GM10266 (cell line): Measurements from ENCODE around the gene ASB6.

Experiments
- DNase-seq: peaks from one replicate; pipeline ENCODE4 v3.0.0; 2012; ENCODE audit errors: extremely low spot score
- CTCF ChIP-seq: IDR thresholded peaks from 2 replicates; pipeline ENCODE4 v1.5.1; 2012; ENCODE audit warnings: mild to moderate bottlenecking, low read depth; ENCODE audit not compliant: control insufficient read depth, insufficient read depth; ENCODE audit errors: missing control alignments

Gene ASB6

GRCh38 chr9:129631674-129632129 is 10.2 kb downstream of the ASB6 start:
- no peak for DNase-seq
- TF ChIP-seq CTCF = no peak

- TF ChIP-seq CTCF = no peak
Observed at GRCh38 chr9:129630967-129631673, 10.8 kb downstream of the ASB6 start.

GRCh38 chr9:129629251-129629820 is 12.6 kb downstream of the ASB6 start:
- no peak for TF ChIP-seq CTCF
- no peak for DNase-seq

More at GRCh38 chr9:129630967-129631673, 10.8 kb downstream of the ASB6 start:
- no peak for DNase-seq

GRCh38 chr9:129628709-129629108 is 13.2 kb downstream of the ASB6 start:
- no peak for TF ChIP-seq CTCF
- no peak for DNase-seq

GRCh38 chr9:129627556-129628440 is 14.2 kb downstream of the ASB6 start:
- no peak for TF ChIP-seq CTCF

GRCh38 chr9:129626625-129627284 is 15.2 kb downstream of the ASB6 start:
- no peak for TF ChIP-seq CTCF
- DNase-seq = no peak

More at GRCh38 chr9:129627556-129628440, 14.2 kb downstream of the ASB6 start:
- no peak for DNase-seq
